ENCODE measurements around the gene DUSP22. TPM values are rescaled to one million over a fixed set of nuclear protein-coding genes. Genes with fewer than 3 reads are reported as not detected.

DUSP22 gene
- total RNA-seq, 2 experiments from 2014 or later, result 26.9 to 27.5 TPM

DNA sequence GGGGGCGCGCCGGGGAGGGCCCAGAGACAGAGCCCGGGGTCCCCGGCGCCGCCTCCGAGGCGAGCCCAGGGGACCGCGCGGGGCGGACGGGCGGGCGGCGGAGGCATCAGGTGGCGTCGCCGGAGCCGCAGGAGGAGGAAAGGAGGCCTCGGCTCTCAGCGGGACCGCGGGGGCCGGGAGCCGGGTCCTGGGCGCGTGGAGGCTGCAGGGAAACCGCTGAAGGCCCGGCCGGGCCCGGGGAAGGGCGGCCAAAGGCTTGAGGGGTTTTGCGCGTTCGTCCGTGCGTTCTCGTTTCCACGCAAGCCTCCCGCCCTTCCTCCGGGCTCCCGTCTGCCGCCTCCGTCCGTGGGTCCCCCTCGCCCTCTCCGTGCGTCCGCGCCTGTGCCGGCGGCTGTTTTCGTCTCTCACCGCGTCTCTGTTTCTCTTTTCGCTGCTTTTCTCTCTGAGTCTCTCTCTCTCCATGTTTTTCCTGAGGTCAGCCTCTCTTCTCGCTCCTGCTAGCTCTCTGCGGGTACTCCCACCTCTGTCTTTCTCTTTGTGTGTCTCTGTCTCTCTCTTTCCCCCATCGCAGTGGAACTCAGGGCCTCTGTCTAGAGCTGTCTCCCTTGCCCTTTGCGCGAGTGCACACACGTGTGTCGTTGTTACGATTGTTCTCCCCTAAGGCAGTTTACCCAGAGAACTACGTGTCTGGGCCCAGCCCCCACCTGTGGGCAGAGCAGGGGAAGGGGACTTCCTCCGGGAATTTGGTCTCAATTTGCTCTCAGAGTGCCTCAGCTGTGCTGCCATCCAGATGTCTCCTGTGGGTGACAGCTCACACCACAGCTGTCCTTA is 101.3 kb downstream of the DUSP22 start:
- CTCF ChIA-PET, result interaction anchor here (0.7 to 2.3 kb wide), 4 partner anchors 10 to 109 kb away, joined by 3 to 7 read pairs (median 5); no protein-coding TSS in a partner anchor
- POLR2A ChIA-PET, result interaction anchor here (0.8 to 7.1 kb wide), 10 partner anchors 9 to 104 kb away, joined by 3 to 58 read pairs (median 4); no protein-coding TSS in a partner anchor

DNA sequence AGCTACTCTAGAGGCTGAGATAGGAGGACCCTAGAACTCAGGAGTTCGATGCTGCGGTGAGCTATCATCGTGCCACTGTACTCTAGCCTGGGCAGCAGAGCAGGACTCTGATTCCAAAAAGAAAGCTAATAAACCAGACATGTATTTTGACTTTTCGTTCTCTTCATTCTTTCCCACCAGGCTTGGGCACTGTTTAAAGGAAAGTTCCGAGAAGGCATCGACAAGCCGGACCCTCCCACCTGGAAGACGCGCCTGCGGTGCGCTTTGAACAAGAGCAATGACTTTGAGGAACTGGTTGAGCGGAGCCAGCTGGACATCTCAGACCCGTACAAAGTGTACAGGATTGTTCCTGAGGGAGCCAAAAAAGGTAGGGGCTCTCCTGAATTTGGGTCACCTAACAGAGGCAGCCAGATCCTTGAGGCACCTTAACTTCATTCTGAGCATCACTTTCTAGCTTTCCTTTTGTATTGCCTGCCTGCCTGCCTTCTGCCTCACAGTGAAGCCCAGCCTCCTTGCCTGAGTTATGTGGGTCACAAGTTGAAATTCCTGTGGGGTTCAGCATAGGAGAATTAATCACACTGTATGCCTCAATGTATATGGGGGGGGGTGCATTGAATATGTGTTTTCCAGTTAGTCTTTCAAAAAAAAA is 102.5 kb downstream of the DUSP22 start:
- ChIA-PET CTCF (interaction anchor here (1.2 to 2.3 kb wide), 3 partner anchors 10 to 198 kb away, joined by 3 to 7 read pairs (median 4); no protein-coding TSS in a partner anchor), POLR2A (interaction anchor here (0.6 to 7.1 kb wide), 8 partner anchors 9 to 206 kb away, joined by 3 to 52 read pairs (median 6); no protein-coding TSS in a partner anchor)

DNA sequence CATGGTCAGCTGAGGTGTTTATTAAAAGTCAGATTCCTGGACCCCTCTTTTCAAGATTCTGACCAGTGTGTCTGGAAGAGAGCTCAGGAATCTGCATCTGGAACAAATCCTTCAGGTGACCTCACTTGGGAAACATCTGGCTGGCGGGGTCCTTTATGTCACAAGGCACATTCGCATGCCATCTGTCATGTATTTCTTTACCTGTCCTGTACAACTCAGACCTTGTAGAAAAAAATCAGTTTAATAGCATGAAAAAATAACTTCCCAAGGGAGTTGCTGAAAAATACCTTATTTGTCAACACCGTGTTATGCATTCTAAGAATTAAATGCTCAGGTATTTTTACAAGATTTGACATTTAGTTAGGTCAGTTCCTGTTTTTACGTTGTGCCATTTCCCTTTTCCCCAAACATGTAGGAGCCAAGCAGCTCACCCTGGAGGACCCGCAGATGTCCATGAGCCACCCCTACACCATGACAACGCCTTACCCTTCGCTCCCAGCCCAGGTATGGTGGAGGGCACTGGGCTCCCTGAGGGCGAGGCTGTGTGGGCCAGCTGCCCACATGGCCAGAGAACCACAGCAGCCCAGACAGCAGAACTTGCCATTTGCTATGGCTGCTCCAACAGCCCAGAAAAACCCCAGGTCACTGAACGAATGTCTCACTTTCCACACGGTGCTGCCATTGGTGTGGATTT is 103.3 kb downstream of the DUSP22 start:
- CTCF ChIA-PET, result interaction anchor here (1.2 to 2.3 kb wide), 2 partner anchors 9 to 197 kb away, joined by 3 to 7 read pairs; no protein-coding TSS in a partner anchor
- POLR2A ChIA-PET, result interaction anchor here (0.9 to 7.1 kb wide), 6 partner anchors 11 to 207 kb away, joined by 3 to 52 read pairs (median 3); no protein-coding TSS in a partner anchor

DNA sequence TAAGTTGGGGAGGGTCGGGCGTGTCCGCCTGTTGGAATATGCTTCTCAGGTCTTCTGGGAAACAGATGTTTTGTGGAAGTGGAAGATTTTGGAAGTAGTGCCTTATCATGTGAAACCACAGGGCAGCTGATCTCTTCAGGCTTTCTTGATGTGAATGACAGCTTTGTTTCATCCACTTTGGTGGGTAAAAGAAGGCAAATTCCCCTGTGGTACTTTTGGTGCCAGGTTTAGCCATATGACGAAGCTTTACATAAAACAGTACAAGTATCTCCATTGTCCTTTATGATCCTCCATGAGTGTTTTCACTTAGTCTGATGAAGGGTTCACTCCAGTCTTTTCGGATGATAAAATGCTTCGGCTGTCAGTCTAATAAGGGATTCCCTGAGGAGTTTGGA is 103.8 kb downstream of the DUSP22 start:
- CTCF ChIA-PET, result interaction anchor here (1.2 kb wide), 1 partner anchor 197 kb away, joined by 3 read pairs; no protein-coding TSS in a partner anchor
- POLR2A ChIA-PET, result interaction anchor here (0.9 to 1.1 kb wide), 3 partner anchors 95 to 114 kb away, joined by 3 read pairs; no protein-coding TSS in a partner anchor

DNA sequence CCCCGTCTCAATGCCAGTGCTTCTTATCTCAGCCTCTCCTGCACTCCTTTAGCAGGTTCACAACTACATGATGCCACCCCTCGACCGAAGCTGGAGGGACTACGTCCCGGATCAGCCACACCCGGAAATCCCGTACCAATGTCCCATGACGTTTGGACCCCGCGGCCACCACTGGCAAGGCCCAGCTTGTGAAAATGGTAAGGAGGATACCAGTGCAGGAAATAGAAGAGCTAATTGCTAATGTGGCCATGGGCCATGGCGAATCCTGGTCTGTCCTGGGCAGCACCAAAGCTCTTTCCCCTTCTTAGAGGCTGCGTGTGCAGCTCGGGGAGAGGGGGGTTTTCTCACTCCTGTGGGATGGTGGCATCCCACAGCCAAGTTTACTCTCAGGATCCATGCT is 104.8 kb downstream of the DUSP22 start:
- POLR2A ChIA-PET, result interaction anchor here (0.6 to 1.8 kb wide), 4 partner anchors 10 to 93 kb away, joined by 3 to 7 read pairs (median 4); no protein-coding TSS in a partner anchor
- CTCF ChIA-PET, result no interaction called here

DNA sequence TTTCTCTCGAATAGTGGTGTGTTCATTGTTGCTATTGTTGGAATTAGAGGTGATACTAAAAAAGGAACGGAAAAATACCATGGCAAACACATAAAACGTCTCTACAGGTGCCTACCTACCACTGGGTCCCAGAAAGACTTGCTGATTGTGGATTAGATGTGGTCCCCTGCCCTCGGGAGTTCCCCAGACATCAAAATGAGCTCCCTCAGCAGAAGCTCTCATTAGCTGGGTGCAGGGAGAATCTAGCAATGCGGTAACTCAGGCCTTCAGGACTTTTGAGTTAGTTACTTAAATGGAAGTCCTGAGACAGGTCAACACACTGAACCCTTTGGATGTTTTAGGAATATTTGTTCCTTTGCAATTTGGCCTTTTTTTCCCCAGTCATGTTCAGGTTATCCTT is 105.3 kb downstream of the DUSP22 start:
- ChIA-PET CTCF (interaction anchor here (1.1 kb wide), 1 partner anchor 99 kb away, joined by 3 read pairs; no protein-coding TSS in a partner anchor), POLR2A (interaction anchor here (0.6 to 1.8 kb wide), 11 partner anchors 9 to 281 kb away, joined by 3 to 7 read pairs (median 4); no protein-coding TSS in a partner anchor)

DNA sequence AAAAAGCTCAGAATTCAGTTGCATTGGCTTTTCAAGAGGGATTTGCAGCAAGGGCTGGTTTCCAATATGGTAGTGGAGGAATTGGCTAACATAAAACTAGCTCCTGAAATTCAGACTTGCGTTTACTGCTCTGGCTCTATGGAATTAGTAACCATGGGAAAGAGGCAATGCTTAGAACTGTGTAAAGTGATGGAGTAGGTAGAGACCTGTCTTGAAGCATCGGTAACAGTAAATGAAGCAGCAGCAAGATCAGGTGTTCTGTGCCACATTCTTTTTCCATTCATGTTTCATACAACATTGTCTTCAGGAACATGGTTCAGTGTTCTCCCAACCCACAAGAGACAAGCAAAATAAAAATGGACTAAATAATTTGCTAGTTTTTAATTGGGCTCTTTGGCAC is 105.8 kb downstream of the DUSP22 start:
- CTCF ChIA-PET, result interaction anchor here (1.1 kb wide), 1 partner anchor 99 kb away, joined by 3 read pairs; no protein-coding TSS in a partner anchor
- POLR2A ChIA-PET, result interaction anchor here (0.6 to 1.8 kb wide), 10 partner anchors 9 to 281 kb away, joined by 3 to 7 read pairs (median 4); no protein-coding TSS in a partner anchor

DNA sequence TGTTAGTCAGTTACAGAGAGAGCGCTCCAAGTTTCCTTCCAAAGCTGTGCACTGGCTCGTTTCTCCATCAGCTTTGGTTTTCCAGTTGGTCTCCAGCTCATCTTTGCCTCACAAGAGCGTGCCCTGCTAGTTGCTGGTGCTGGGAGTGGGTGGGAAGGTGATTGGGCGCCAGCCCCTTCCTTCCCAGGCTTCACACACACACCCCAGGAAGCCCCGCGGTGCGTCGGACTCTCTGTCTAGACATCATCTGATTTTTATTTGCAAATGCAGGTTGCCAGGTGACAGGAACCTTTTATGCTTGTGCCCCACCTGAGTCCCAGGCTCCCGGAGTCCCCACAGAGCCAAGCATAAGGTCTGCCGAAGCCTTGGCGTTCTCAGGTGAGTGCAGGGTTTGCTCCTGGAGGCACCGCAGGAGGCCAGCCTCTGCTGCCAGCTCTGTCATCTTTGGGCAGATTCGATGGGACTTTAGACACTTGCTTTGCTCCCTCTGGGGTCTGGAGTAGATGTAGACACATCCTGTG is 106.3 kb downstream of the DUSP22 start:
- ChIA-PET CTCF (interaction anchor here (1.1 kb wide), 1 partner anchor 98 kb away, joined by 3 read pairs; no protein-coding TSS in a partner anchor), POLR2A (interaction anchor here (0.9 to 1.8 kb wide), 10 partner anchors 8 to 209 kb away, joined by 3 to 7 read pairs (median 5); no protein-coding TSS in a partner anchor)

DNA sequence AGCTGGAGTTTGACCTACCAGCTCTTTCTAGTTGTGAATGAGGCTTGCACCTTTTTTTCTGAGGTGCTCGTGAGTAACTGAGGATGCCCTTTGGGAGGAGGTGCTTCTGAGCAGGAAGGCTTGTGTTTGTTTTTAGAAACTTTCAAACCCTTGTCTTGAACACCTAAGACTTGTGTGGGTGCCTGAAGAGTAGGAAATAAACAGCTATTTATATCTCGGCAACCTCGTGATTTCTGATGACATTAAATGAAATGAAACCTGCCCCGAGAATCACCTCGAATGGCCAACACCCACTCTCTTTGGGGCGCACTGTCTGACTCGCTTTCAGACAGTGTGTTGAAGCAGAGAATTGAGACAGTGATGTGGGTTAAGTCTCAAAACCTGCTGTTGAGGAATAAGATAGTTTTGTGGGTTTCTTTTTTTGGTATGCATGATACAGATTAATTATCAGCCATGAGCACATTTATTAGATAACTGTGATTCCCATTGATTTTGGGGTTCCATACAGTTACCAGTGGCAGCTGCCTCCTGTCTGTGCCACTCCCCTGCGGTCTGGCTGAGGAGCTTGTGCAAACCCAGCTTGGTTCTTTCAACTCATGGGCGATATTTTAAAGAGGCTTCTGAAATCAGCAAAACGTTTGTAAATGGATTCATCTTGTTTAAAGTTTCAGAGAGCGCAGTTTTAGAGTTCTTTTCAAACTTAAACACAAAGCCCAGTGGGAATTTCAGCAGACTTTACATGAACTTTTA is 107.7 kb downstream of the DUSP22 start:
- POLR2A ChIA-PET, result interaction anchor here (0.5 to 6.8 kb wide), 10 partner anchors 9 to 108 kb away, joined by 3 to 58 read pairs (median 4); partner anchors contain the start of gene IRF4
- CTCF ChIA-PET, result interaction anchor here (0.5 to 1.3 kb wide), 3 partner anchors 9 to 211 kb away, joined by 3 to 4 read pairs (median 3); no protein-coding TSS in a partner anchor

DNA sequence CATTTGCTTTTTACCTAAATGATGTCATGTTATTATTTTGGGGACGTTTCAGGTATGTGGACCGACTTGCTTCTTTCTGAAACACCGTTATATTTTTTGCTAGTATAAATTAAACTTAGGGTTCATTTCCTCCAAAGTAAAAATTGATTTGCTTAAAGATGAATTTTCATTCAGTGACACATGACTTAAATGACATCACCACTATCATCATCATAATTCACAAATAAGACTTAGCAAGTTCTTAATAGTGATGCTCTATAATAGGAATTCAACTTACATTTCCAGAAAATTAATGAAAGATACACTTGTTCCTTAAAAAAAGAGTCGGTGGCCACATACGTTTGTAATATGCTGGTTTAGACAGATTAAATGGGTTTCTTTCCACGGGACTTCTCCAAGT is 108.5 kb downstream of the DUSP22 start:
- ChIA-PET CTCF (no interaction called here), POLR2A (interaction anchor here (0.9 to 6.8 kb wide), 7 partner anchors 10 to 101 kb away, joined by 3 to 58 read pairs (median 5); partner anchors contain the start of gene IRF4)

Other genes starting within 250 kb of the DUSP22 start
- 100 to 1,000 TPM; 659 to 662 TPM for gene IRF4, start 99.3 kb downstream of the DUSP22 start, total RNA-seq